ENCODE data around the gene TBXT. TPM values are rescaled to one million over a fixed set of nuclear protein-coding genes. Genes with fewer than 3 reads are reported as not detected.
A peak's percentile ranks its signal among the peaks of the same experiment; 100 is the strongest.

TBXT gene
- total and polyA plus RNA-seq, 11 donors, result 0.25 TPM; not detected in 10

GRCh38 chr6:166202321-166202733 lies 34.7 kb upstream of the TBXT start:
- no peaks in the 10 kb centered on the region for H3K36me3 ChIP-seq
- no peaks in the 10 kb centered on the region for H3K9me3 ChIP-seq
- intact Hi-C loops (cut with DNase I), result no loop called here
- DNase-seq (peak in 4 of 5 donors; percentile 37 to 73 (median 46)), ATAC-seq (peak in 3 of 4 donors; percentile 73 to 80 (median 78))
- no peaks in the 10 kb centered on the region for H3K4me1 ChIP-seq
- no peak overlapping the region for H3K4me3 ChIP-seq
- peaks cover 0 to 4% (median 0%) of the 10 kb centered on the region in 9 donors for H3K27me3 ChIP-seq
- TF ChIP-seq CTCF (IDR thresholded peaks at IDR 0.05) (no peak), POLR2A (IDR thresholded peaks at IDR 0.05) (no peak)
- 66 to 79% (median 69%) methylated on average over 9 of the region's 9 CpGs for WGBS, 4 donors
- H3K27ac ChIP-seq, result no peak overlapping the region

GRCh38 chr6:166201878-166202277 lies 34.2 kb upstream of the TBXT start:
- TF ChIP-seq CTCF (IDR thresholded peaks at IDR 0.05) (no peak), POLR2A (IDR thresholded peaks at IDR 0.05) (no peak)
- Histone ChIP-seq H3K27ac (no peak overlapping the region), H3K27me3 (peaks cover 0 to 7% (median 0%) of the 10 kb centered on the region in 9 donors), H3K4me3 (no peak overlapping the region), H3K4me1 (no peaks in the 10 kb centered on the region), H3K36me3 (no peaks in the 10 kb centered on the region), H3K9me3 (no peaks in the 10 kb centered on the region)
- intact Hi-C loops (cut with DNase I), result no loop called here
- no peak for ATAC-seq
- no peak for DNase-seq
- 58 to 80% (median 73%) methylated on average over 2 of the region's 2 CpGs for WGBS, 4 donors

- no peak overlapping the region for H3K27ac ChIP-seq
- ATAC-seq (no peak), DNase-seq (no peak)
- no peaks in the 10 kb centered on the region for H3K9me3 ChIP-seq
- no peak overlapping the region for H3K4me3 ChIP-seq
- no peak for TF ChIP-seq POLR2A (IDR thresholded peaks at IDR 0.05)
- TF ChIP-seq CTCF (IDR thresholded peaks at IDR 0.05), result no peak
- H3K4me1 ChIP-seq, result peaks cover 0 to 10% (median 0%) of the 10 kb centered on the region in 12 donors
- no peaks in the 10 kb centered on the region for H3K36me3 ChIP-seq
- peaks cover 0 to 7% (median 0%) of the 10 kb centered on the region in 9 donors for H3K27me3 ChIP-seq
- WGBS, 4 donors, result 26 to 37% (median 29%) methylated on average over 4 to 5 of the region's 5 CpGs
- intact Hi-C loops (cut with DNase I), result no loop called here
Measured at GRCh38 chr6:166197361-166197760, 29.7 kb upstream of the TBXT start.

GRCh38 chr6:166195860-166196238 lies 28.2 kb upstream of the TBXT start:
- Histone ChIP-seq H3K36me3 (no peaks in the 10 kb centered on the region), H3K27me3 (peaks cover 0 to 7% (median 0%) of the 10 kb centered on the region in 9 donors), H3K27ac (no peak overlapping the region), H3K4me3 (no peak overlapping the region), H3K4me1 (peaks cover 0 to 10% (median 0%) of the 10 kb centered on the region in 12 donors), H3K9me3 (no peaks in the 10 kb centered on the region)
- DNase-seq, result no peak
- intact Hi-C loops (cut with DNase I), result no loop called here
- ATAC-seq, result peak in 1 of 4 donors; percentile 16
- TF ChIP-seq POLR2A (IDR thresholded peaks at IDR 0.05), result no peak
- TF ChIP-seq CTCF (IDR thresholded peaks at IDR 0.05), result no peak
- 60 to 72% (median 67%) methylated on average over 8 to 10 of the region's 10 CpGs for WGBS, 4 donors
